NT2/D1 (cell line): ENCODE measurements around the gene FBXL16.

Experiments
- SUZ12 ChIP-seq: IDR thresholded peaks from 2 replicates; pipeline ENCODE4 v1.6.1; 2011; ENCODE audit not compliant: insufficient read length, insufficient read depth; ENCODE audit errors: extremely low read depth
- YY1 ChIP-seq: IDR thresholded peaks from 2 replicates; pipeline ENCODE4 v1.6.1; 2011; ENCODE audit not compliant: insufficient read length, insufficient read depth
- ZNF274 ChIP-seq: IDR thresholded peaks from 2 replicates; pipeline ENCODE4 v1.6.1; 2011; ENCODE audit warnings: mild to moderate bottlenecking, low read depth, low read length

DNA sequence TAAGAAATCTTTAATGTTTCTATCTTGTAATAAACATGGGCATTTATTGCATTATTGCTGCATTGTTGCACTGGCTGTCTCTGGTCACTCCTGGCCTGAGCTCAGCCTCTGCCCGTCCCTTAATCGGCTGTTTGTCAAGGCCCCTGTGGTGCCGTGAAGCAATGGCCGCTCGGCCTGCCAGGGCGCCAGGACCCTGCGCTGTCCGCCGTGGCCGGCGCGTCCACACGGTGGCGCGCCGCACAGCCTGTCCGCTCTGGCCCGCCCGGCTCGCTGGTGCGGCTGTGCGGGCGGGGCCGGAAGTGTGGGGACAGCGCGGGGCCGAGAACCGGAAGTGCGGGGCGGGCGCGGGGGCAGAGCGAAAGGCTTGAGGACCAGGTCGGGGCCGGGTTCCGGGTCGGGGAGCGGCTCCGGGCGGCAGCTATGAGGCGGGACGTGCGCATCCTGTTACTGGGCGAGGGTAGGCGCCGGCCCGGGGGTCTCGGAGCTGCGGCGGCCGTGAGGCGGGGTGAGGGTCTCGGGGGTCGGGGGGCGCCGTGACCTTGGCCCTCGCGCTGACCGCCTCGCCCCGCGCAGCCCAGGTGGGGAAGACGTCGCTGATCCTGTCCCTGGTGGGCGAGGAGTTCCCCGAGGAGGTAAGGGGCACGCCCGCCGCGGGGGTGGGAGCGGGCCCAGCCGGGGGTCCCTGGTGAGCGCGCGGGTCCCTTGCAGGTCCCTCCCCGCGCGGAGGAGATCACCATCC lies 37.7 kb downstream of the FBXL16 start, which contains the start of gene RHOT2:
- no peak for TF ChIP-seq SUZ12
- TF ChIP-seq ZNF274, result no peak
- peak; percentile 33 for TF ChIP-seq YY1
